C4-2B (cell line): ENCODE results near the gene PMM2.

Experiments used
- H3K27ac ChIP-seq: fragments of 450-650 bp; 2 replicates; pipeline ENCODE4 v1.5.1; 2017
- ZFX ChIP-seq: fragments of 450-650 bp; IDR thresholded peaks from 2 replicates; pipeline ENCODE4 v1.6.1; 2017
- TF ChIP-seq, protein P1 (sequence below): fragments of 450-650 bp; conservative IDR thresholded peaks from 2 replicates; pipeline ENCODE4 v1.5.1; 2017; ENCODE audit warnings: mild to moderate bottlenecking

Gene PMM2

DNA sequence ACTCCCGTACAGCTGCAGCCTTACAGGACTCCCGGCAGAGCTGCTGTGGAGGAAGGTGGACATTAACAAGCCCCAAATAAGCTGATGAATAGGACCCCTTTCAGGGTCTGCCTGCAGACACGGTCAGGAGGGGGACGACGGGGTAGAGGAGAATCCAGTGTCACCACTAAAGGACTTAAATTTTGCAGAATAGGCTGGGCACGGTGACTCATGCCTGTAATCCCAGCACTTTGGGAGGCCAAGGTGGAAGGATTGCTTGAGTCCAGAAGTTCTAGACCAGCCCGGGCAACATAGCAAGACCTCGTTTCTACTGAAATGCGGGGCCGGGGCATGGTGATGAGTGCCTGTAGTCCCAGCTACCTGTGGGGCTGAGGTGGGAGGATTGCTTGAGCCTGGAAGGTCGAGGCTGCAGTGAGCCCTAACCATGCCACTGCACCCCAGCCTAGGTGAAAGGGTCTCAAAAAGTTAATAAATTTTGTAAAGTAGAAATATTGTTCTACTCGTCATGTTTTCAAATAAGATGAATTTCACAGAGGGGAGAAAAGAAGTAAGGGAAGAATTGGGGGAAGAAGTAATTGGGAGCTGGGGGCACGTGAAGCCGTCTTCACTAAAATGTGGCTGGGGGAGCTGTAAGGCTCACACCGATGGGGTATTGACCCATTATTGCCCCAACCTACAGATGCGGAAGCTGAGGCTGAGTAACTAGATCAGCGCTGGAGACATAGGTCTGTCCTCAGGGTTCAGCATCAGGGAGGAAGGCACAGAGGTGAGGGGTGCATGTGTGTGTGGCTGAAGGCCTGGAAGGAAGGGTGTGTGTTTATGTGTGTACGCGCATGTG is 89.2 kb downstream of the PMM2 start:
- H3K27ac ChIP-seq, result no peak overlapping the region
- TF ChIP-seq ZFX, result no peak
- TF ChIP-seq, protein P1, sequence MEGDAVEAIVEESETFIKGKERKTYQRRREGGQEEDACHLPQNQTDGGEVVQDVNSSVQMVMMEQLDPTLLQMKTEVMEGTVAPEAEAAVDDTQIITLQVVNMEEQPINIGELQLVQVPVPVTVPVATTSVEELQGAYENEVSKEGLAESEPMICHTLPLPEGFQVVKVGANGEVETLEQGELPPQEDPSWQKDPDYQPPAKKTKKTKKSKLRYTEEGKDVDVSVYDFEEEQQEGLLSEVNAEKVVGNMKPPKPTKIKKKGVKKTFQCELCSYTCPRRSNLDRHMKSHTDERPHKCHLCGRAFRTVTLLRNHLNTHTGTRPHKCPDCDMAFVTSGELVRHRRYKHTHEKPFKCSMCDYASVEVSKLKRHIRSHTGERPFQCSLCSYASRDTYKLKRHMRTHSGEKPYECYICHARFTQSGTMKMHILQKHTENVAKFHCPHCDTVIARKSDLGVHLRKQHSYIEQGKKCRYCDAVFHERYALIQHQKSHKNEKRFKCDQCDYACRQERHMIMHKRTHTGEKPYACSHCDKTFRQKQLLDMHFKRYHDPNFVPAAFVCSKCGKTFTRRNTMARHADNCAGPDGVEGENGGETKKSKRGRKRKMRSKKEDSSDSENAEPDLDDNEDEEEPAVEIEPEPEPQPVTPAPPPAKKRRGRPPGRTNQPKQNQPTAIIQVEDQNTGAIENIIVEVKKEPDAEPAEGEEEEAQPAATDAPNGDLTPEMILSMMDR, result no peak

DNA sequence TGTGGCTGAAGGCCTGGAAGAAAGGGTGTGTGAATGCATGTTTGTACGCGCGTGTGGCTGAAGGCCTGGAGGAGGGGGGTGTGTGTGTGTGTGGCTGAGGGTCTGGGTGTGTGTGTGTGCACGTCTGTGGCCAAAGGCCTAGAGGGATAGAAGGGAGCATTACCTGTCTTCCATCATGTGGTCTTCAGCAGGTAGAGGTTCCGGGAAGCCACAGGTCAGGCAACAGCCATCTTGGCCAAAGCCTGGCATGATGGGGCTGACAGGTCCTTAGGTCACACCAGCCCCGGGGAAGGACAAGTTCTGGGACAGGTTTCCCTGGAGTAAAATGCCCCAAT is 89.8 kb downstream of the PMM2 start:
- H3K27ac ChIP-seq, result no peak overlapping the region
- TF ChIP-seq, protein P1, result no peak
- TF ChIP-seq ZFX, result no peak

- TF ChIP-seq, protein P1, result no peak
- TF ChIP-seq ZFX, result no peak
- H3K27ac ChIP-seq, result no peak overlapping the region
Observed at GRCh38 chr16:8887952-8888560, 90.4 kb downstream of the PMM2 start.

GRCh38 chr16:8888951-8889892 is 91.6 kb downstream of the PMM2 start:
- TF ChIP-seq, protein P1, result no peak
- no peak for TF ChIP-seq ZFX
- H3K27ac ChIP-seq, result no peak overlapping the region

- no peak overlapping the region for H3K27ac ChIP-seq
- no peak for TF ChIP-seq ZFX
- TF ChIP-seq, protein P1, result no peak
Observed at GRCh38 chr16:8889893-8890548, 92.4 kb downstream of the PMM2 start.

GRCh38 chr16:8890549-8890921 is 92.9 kb downstream of the PMM2 start:
- H3K27ac ChIP-seq, result no peak overlapping the region
- TF ChIP-seq, protein P1, result no peak
- TF ChIP-seq ZFX, result no peak
